Astrocyte of the cerebellum (primary cell): Measurements from ENCODE around the gene PTPRN.

Experiments
- DNase-seq: peaks from one replicate; pipeline ENCODE4 v3.0.0-alpha.2; 2011; ENCODE audit warnings: low read depth
- H3K4me3 ChIP-seq: 2 replicates; pipeline ENCODE4 v1.5.1; 2011; ENCODE audit warnings: mild to moderate bottlenecking, low read depth, low read length, moderate library complexity
- CTCF ChIP-seq: IDR thresholded peaks from 2 replicates; pipeline ENCODE4 v1.5.1; 2012; ENCODE audit warnings: low read length, low read depth, moderate library complexity, mild to moderate bottlenecking; ENCODE audit errors: missing control alignments
- in situ Hi-C: cut with HindIII; loops from 2 replicates; pipeline ENCODE4 v1.10.0; 2017; ENCODE audit warnings: low sequenced_read_pairs

The PTPRN gene

GRCh38 chr2:219284501-219285372 lies 24.5 kb downstream of the PTPRN start:
- no peak for TF ChIP-seq CTCF

GRCh38 chr2:219282943-219283581 lies 26.1 kb downstream of the PTPRN start:
- DNase-seq, result no peak
- in situ Hi-C loops, result no loop called here
- TF ChIP-seq CTCF, result no peak

More at GRCh38 chr2:219284501-219285372, 24.5 kb downstream of the PTPRN start:
- DNase-seq, result no peak
- in situ Hi-C loops, result no loop called here
- H3K4me3 ChIP-seq, result no peak overlapping the region

GRCh38 chr2:219282375-219282774 lies 26.8 kb downstream of the PTPRN start:
- DNase-seq, result no peak
- TF ChIP-seq CTCF, result no peak
- in situ Hi-C loops, result no loop called here
- no peak overlapping the region for H3K4me3 ChIP-seq

More at GRCh38 chr2:219282943-219283581, 26.1 kb downstream of the PTPRN start:
- H3K4me3 ChIP-seq, result no peak overlapping the region

GRCh38 chr2:219281588-219281987 lies 27.6 kb downstream of the PTPRN start:
- no peak for TF ChIP-seq CTCF
- no peak overlapping the region for H3K4me3 ChIP-seq
- no peak for DNase-seq
- in situ Hi-C loops, result no loop called here

- TF ChIP-seq CTCF, result no peak
- no peak for DNase-seq
- in situ Hi-C loops, result no loop called here
- no peak overlapping the region for H3K4me3 ChIP-seq
These were observed 28.6 kb downstream of the PTPRN start for GRCh38 chr2:219280651-219281050.

- TF ChIP-seq CTCF, result no peak
- peak overlapping the region; percentile 61 for H3K4me3 ChIP-seq
- in situ Hi-C loops, result no loop called here
- DNase-seq, result no peak
These were observed 29.2 kb downstream of the PTPRN start for GRCh38 chr2:219279916-219280516.
